Testis (tissue), 3 donors: Measurements from ENCODE around the gene SYMPK. TPM values are rescaled to one million over a fixed set of nuclear protein-coding genes. Genes with fewer than 3 reads are reported as not detected.

Experiments
- DNase-seq: peaks from one replicate; pipeline ENCODE4 v3.0.0-alpha.2; 2019
- H3K27ac ChIP-seq, 2 donors: fragments of 200-600 bp; sonication (generic); one replicate each; pipeline ENCODE4 v1.5.1; 2019
- H3K27me3 ChIP-seq: fragments of 200-600 bp; sonication (generic); one replicate; pipeline ENCODE4 v1.5.1; 2019
- H3K36me3 ChIP-seq: fragments of 200-600 bp; sonication (generic); one replicate; pipeline ENCODE4 v1.5.1; 2017; ENCODE audit warnings: low read depth; ENCODE audit errors: missing control alignments
- H3K4me1 ChIP-seq: fragments of 200-600 bp; sonication (generic); one replicate; pipeline ENCODE4 v1.5.1; 2019
- H3K4me3 ChIP-seq, 2 donors: fragments of 200-600 bp; sonication (generic); one replicate each; pipeline ENCODE4 v1.5.1; 2017 to 2019
- H3K9me3 ChIP-seq: fragments of 200-600 bp; sonication (generic); one replicate; pipeline ENCODE4 v1.5.1; 2017
- POLR2A ChIP-seq: fragments of 450-650 bp; IDR thresholded peaks from one replicate; pipeline ENCODE4 v1.6.1; 2017; ENCODE audit warnings: antibody characterized with exemption, mild to moderate bottlenecking, moderate library complexity
- WGBS, 2 donors: methylation state at CpG; one replicate each; pipeline ENCODE4 v1.1.5; 2018; 5-methylcytosine and 5-hydroxymethylcytosine counted together
- intact Hi-C: fragments of 100-400 bp; cut with DNase I; formaldehyde crosslinking; loops from one replicate; pipeline ENCODE4 v1.15.1; 2023; ENCODE audit warnings: low total_unique reads
- polyA plus RNA-seq: library from polyadenylated mRNA; stranded (reverse); fragments of 350-450 nt; fragmentation: Illumina TruSeq; extraction: RNeasy Lipid Tissue Mini Kit (QIAGEN cat#74804); gene quantifications from one replicate; pipeline ENCODE4 v1.2.3, GENCODE V29; 2014; ENCODE audit warnings: low read depth, low replicate concordance; ENCODE audit not compliant: insufficient read depth
- total RNA-seq, 2 donors: library from RNA; depleted of rRNA; stranded (reverse); fragments of >200 nt; gene quantifications; one replicate each; pipeline ENCODE4 v1.2.3, GENCODE V29; 2016
- TF ChIP-seq, protein P1 (sequence below), 3 experiments: fragments of 450-650 bp in 2 of 3; fragments of 200-600 bp in 1 of 3; sonication (generic) in 1 of 3; IDR thresholded peaks; one replicate each; pipeline ENCODE4 v1.5.1; 2016 to 2019; ENCODE audit warnings: antibody characterized with exemption in 3 of 3, mild to moderate bottlenecking in 2 of 3, moderate library complexity in 1 of 3

SYMPK gene
- total and polyA plus RNA-seq, 3 donors from 2014 or later: 123 to 195 (median 142) TPM

GRCh38 chr19:45864629-45865082 lies 1.7 kb upstream of the SYMPK start:
- H3K36me3 ChIP-seq: no peaks in the 10 kb centered on the region
- peak overlapping the region; percentile 85 to 86 for H3K4me3 ChIP-seq
- no peak overlapping the region for H3K27ac ChIP-seq
- 12 to 30% methylated on average over 12 of the region's 12 CpGs for WGBS, 2 donors
- no peaks in the 10 kb centered on the region for H3K27me3 ChIP-seq
- no peak for TF ChIP-seq POLR2A
- TF ChIP-seq, protein P1, sequence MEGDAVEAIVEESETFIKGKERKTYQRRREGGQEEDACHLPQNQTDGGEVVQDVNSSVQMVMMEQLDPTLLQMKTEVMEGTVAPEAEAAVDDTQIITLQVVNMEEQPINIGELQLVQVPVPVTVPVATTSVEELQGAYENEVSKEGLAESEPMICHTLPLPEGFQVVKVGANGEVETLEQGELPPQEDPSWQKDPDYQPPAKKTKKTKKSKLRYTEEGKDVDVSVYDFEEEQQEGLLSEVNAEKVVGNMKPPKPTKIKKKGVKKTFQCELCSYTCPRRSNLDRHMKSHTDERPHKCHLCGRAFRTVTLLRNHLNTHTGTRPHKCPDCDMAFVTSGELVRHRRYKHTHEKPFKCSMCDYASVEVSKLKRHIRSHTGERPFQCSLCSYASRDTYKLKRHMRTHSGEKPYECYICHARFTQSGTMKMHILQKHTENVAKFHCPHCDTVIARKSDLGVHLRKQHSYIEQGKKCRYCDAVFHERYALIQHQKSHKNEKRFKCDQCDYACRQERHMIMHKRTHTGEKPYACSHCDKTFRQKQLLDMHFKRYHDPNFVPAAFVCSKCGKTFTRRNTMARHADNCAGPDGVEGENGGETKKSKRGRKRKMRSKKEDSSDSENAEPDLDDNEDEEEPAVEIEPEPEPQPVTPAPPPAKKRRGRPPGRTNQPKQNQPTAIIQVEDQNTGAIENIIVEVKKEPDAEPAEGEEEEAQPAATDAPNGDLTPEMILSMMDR (IDR thresholded peaks at IDR 0.05): no peak
- H3K9me3 ChIP-seq: no peaks in the 10 kb centered on the region
- H3K4me1 ChIP-seq: peaks cover 14% of the 10 kb centered on the region
- intact Hi-C loops: no loop called here
- no peak for DNase-seq

GRCh38 chr19:45863840-45864628 lies 1.1 kb upstream of the SYMPK start, which contains the start of gene FOXA3:
TSS of gene FOXA3 (plus strand) at chr19:45864326. CDS start at chr19:45864457, 131 bp downstream.
- intact Hi-C loops: no loop called here
- 5 to 6% methylated on average over 19 to 47 of the region's 71 CpGs for WGBS, 2 donors
- no peak within 1 kb of the TSS for H3K27ac ChIP-seq

DNA sequence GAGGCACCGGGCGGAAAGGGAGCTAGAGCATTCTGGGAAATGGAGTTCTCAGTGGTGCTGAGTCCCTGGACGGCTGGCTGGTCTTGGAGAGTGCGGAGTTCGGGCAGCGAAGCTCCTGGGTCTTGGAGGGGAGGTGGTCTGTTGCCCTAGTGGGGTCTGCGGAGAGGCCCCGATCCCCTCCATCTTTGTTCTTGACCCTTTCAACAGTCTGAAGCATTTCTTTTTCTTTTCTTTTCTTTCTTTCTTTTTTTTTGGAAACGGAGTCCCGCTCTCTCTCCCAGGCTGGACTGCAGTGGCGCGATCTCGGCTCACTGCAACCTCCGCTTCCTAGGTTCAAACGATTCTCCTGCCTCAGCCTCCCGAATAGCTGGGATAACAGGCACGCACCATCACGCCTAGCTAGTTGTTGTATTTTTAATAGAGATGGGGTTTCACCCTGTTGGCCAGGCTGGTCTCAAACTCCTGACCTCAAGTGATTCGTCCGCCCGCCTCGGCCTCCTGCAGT lies 440 bp upstream of the SYMPK start:
- peak overlapping the region; percentile 85 to 86 for H3K4me3 ChIP-seq
- H3K27me3 ChIP-seq: no peaks in the 10 kb centered on the region
- no peaks in the 10 kb centered on the region for H3K9me3 ChIP-seq
- no peaks in the 10 kb centered on the region for H3K36me3 ChIP-seq
- peaks cover 14% of the 10 kb centered on the region for H3K4me1 ChIP-seq
- TF ChIP-seq POLR2A: no peak
- DNase-seq: no peak
- WGBS, 2 donors: 0 to 4% methylated on average over 22 of the region's 22 CpGs
- intact Hi-C loops: no loop called here
- no peak overlapping the region for H3K27ac ChIP-seq

More at GRCh38 chr19:45863840-45864628, 1.1 kb upstream of the SYMPK start, which contains the start of gene FOXA3:
- no peaks in the 10 kb centered on the region for H3K36me3 ChIP-seq
- H3K4me3 ChIP-seq: peak within 1 kb of the TSS; percentile 85 to 86
- TF ChIP-seq, protein P1 (IDR thresholded peaks at IDR 0.05): peak in 2 of 3 experiments; percentile 9 to 36
- no peak for TF ChIP-seq POLR2A
- DNase-seq: no peak
- no peaks in the 10 kb centered on the region for H3K27me3 ChIP-seq
- peaks cover 14% of the 10 kb centered on the region for H3K4me1 ChIP-seq
- no peaks in the 10 kb centered on the region for H3K9me3 ChIP-seq

DNA sequence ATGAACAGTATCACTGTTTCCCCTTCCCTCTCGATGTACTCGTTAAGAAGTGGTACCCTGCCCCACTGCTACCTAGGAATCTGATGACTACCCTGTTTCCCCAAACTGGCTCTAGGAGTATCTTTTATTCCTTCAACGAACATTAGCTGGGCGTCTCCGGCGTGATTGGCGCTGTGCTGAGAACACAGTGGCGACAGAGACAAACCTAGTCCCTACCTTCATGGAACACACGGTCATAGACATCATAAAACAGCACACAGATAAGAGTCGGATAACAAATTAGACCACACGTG lies 730 bp downstream of the SYMPK start:
- Histone ChIP-seq H3K27me3 (no peaks in the 10 kb centered on the region), H3K27ac (peak overlapping the region; percentile 90 to 93), H3K36me3 (no peaks in the 10 kb centered on the region), H3K4me1 (peaks cover 14% of the 10 kb centered on the region), H3K4me3 (peak overlapping the region; percentile 85 to 86), H3K9me3 (no peaks in the 10 kb centered on the region)
- no peak for DNase-seq
- intact Hi-C loops: no loop called here
- WGBS, 2 donors: 0 to 1% methylated on average over 11 of the region's 11 CpGs
- TF ChIP-seq POLR2A: no peak
- TF ChIP-seq, protein P1 (IDR thresholded peaks at IDR 0.05): no peak

GRCh38 chr19:45860359-45861259 lies 2.3 kb downstream of the SYMPK start:
- intact Hi-C loops: no loop called here
- 90 to 91% methylated on average over 15 of the region's 15 CpGs for WGBS, 2 donors
- Histone ChIP-seq H3K27ac (no peak overlapping the region), H3K36me3 (no peaks in the 10 kb centered on the region), H3K9me3 (no peaks in the 10 kb centered on the region), H3K4me1 (peaks cover 14% of the 10 kb centered on the region), H3K27me3 (no peaks in the 10 kb centered on the region), H3K4me3 (no peak overlapping the region)
- TF ChIP-seq POLR2A: no peak
- TF ChIP-seq, protein P1 (IDR thresholded peaks at IDR 0.05): no peak
- DNase-seq: no peak
